Medulla oblongata (tissue), 1 donor: ENCODE measurements around the gene TEX11.

Experiments
- DNase-seq: peaks from one replicate; pipeline ENCODE4 v3.0.0-alpha.2; 2015; ENCODE audit errors: extremely low spot score

TEX11 gene

DNA sequence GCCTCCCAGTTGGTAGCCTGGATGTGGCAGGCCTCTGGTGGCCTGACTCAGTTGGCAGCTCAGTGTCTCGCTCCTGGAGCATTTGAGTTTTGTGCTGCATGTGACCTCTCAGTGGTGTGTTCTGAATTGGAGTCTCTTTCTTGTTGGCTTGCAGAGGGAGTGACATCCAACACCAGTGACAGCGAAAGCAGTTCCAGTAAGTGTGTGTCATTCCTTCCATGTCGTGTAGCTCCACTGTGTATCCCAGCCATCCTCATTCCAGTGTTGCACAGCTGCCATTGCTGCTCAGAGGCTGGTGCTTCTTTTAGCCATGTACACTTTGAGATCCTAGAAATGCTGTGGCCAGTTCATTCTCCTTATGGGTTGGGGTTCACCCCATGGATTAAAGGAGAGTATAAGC, 411.5 kb downstream of the TEX11 start:
- DNase-seq, result no peak

- DNase-seq, result no peak
Measured at GRCh38 chrX:70496491-70496890, 412.0 kb downstream of the TEX11 start.

GRCh38 chrX:70494441-70494840, 414.1 kb downstream of the TEX11 start:
- DNase-seq, result no peak

- DNase-seq, result no peak
Measured at GRCh38 chrX:70488856-70489255, 419.7 kb downstream of the TEX11 start.

- no peak for DNase-seq
Measured at GRCh38 chrX:70485466-70485865, 423.0 kb downstream of the TEX11 start.

GRCh38 chrX:70482300-70482699, 426.2 kb downstream of the TEX11 start:
- DNase-seq, result no peak

- DNase-seq, result no peak
Measured at GRCh38 chrX:70481471-70482270, 426.8 kb downstream of the TEX11 start.

GRCh38 chrX:70480660-70481018, 427.9 kb downstream of the TEX11 start:
- DNase-seq, result no peak

DNA sequence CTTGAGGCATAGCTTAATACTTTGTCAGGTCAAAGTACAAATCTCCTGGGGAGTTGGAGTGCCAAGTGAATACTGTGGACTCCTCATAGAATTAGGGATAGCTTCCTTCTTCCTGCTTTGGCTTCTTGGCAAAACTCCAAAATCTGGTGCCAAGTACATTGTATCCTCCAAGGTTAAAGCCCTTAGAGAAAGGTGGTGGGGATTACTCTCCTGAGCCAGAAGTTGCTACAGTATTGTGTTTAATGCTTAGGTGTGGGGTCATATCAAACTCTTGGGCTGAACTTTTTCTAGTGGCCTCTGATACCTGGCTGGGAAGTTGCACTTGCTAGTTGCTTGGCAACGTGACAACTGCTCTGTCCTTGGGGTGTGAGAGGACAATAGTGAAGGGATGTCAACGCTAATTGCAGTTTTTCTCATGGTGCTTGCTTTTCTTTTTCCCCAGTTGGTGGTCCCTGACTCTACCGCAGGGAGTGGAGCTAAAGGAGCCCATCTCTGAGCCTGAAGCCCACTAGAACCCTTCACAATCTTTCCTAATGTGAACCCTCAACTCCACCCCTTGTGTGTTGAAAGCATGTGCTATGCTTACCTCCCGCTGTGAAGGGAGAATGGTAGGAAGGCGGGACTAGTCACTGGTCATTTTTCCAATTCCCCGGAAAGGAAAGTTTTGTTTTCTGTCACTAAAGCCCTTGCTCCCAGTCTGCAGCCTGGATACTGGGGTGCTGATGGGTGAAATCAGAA, 428.4 kb downstream of the TEX11 start:
- DNase-seq, result no peak

DNA sequence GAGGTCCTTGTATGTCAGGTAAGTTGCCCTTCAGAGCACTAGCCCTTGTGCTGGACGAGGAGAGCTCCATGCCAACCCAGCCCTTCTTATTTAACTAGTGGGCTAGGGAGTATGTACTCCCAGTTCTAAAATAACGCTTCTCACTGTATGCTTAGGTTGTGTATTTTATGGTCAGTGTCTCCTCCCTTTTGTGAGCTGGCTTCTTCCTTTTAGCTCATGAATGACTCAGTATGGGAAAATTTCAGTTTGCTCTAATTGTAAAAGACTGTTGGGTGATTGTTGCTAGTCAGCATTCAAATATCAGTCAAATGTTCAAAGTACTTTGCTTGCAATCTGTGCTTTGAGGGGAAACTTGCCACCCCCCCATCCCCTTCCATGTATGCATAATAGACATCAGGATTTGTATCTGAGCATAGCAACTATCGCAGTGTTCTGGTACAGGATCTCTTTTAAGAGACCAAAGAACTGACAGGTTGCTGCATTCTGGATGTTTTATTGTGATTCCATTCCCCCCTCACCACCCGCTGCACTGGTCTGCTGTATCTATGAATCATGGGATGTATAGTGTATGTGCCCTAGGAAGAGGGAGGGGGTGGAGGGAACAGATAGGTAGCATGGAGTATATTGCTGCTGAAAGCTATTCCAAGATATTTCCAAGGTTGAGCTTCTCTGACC, 429.1 kb downstream of the TEX11 start:
- no peak for DNase-seq
